GM23248 (cell line): ENCODE data around the gene ANO2.

ENCODE experiments used
- EZH2 ChIP-seq: fragments of 200-600 bp; sonication (generic); IDR thresholded peaks from 2 replicates; pipeline ENCODE4 v1.6.1; 2018; ENCODE audit warnings: antibody characterized with exemption, mild to moderate bottlenecking; ENCODE audit not compliant: insufficient read depth, poor library complexity, severe bottlenecking
- EZH2phosphoT487 ChIP-seq: fragments of 200-600 bp; sonication (generic); IDR thresholded peaks from 2 replicates; pipeline ENCODE4 v1.6.1; 2018; ENCODE audit warnings: antibody characterized with exemption, moderate library complexity, mild to moderate bottlenecking, low read depth; ENCODE audit not compliant: insufficient read depth

- no peak for TF ChIP-seq EZH2phosphoT487
- no peak for TF ChIP-seq EZH2
Observed at GRCh38 chr12:5976196-5976595, 31.1 kb upstream of the ANO2 start.
